ENCODE measurements around the gene TUFM.
A peak's percentile ranks its signal among the peaks of the same experiment; 100 is the strongest.
"Not testable (repeated sequence)": the region's sequence is repeated elsewhere in the genome, so short reads cannot be mapped to it uniquely, and the experiment has no call there.

The TUFM gene

GRCh38 chr16:28878083-28878926 lies 32.2 kb upstream of the TUFM start, which contains the start of gene ATP2A1:
Gene ATP2A1 (plus strand): TSS chr16:28878488. CDS start chr16:28878672, 184 bp downstream.
- peak within 1 kb of the TSS; percentile 35 for H3K27ac Mint-ChIP-seq

GRCh38 chr16:28877655-28878000 lies 31.5 kb upstream of the TUFM start:
- no peaks in the 10 kb centered on the region for H3K9me3 Mint-ChIP-seq
- peaks cover 6% of the 10 kb centered on the region for H3K4me1 Mint-ChIP-seq
- H3K4me3 Mint-ChIP-seq = no peak overlapping the region
- no peak overlapping the region for H3K27ac Mint-ChIP-seq
- H3K27me3 Mint-ChIP-seq = peaks cover 5% of the 10 kb centered on the region
- no peaks in the 10 kb centered on the region for H3K36me3 Mint-ChIP-seq

More at GRCh38 chr16:28878083-28878926, 32.2 kb upstream of the TUFM start, which contains the start of gene ATP2A1:
- Mint-ChIP-seq H3K4me3 (peak within 1 kb of the TSS; percentile 90), H3K4me1 (peaks cover 6% of the 10 kb centered on the region), H3K9me3 (no peaks in the 10 kb centered on the region), H3K36me3 (no peaks in the 10 kb centered on the region), H3K27me3 (peaks cover 5% of the 10 kb centered on the region)

DNA sequence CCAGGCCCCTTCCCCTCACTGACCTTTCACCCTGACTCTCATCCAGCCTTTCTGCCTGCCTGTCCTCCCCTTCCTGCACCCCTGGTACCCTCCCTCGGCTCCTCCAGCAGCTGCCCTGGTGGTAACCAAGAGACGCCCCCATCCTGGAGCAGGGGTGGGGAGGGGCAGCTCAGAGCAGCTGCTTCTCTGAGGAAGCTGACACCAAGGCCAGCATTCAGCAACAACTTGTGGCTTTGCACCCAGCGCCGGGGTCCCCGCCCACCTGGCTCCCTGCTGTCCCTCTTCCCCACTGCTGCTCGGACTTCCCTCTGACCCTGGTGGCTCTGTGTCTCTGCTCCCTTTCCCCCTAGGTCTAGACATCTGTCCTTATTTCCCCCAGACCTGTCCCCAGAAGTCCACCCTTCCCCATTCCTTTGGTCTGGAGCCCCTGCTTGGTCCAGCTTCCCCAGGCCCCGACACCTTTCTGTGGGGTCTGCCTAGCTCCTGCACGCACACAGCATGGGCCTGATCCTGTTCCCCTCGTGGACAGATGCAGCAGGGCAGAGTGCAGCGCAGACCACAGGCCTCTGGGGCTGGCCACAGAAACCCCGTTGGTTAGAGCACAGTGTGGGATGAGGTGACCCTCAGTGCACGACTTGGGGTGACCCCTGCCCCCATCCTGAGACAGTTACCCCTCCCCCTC lies 31.0 kb upstream of the TUFM start:
- H3K27ac Mint-ChIP-seq = no peak overlapping the region
- peaks cover 5% of the 10 kb centered on the region for H3K27me3 Mint-ChIP-seq
- no peak overlapping the region for H3K4me3 Mint-ChIP-seq
- peaks cover 6% of the 10 kb centered on the region for H3K4me1 Mint-ChIP-seq
- no peaks in the 10 kb centered on the region for H3K9me3 Mint-ChIP-seq
- H3K36me3 Mint-ChIP-seq = no peaks in the 10 kb centered on the region

GRCh38 chr16:28876019-28876659 lies 30.0 kb upstream of the TUFM start:
- H3K4me1 Mint-ChIP-seq = peaks cover 5% of the 10 kb centered on the region
- no peak overlapping the region for H3K27ac Mint-ChIP-seq
- H3K9me3 Mint-ChIP-seq = no peaks in the 10 kb centered on the region
- no peaks in the 10 kb centered on the region for H3K36me3 Mint-ChIP-seq
- H3K27me3 Mint-ChIP-seq = peaks cover 4% of the 10 kb centered on the region
- no peak overlapping the region for H3K4me3 Mint-ChIP-seq

- Mint-ChIP-seq H3K27ac (no peak overlapping the region), H3K4me3 (no peak overlapping the region)
Observed at GRCh38 chr16:28875134-28876018, 29.2 kb upstream of the TUFM start.

GRCh38 chr16:28874406-28874805 lies 28.3 kb upstream of the TUFM start:
- Mint-ChIP-seq H3K27me3 (no peaks in the 10 kb centered on the region), H3K27ac (no peak overlapping the region), H3K36me3 (no peaks in the 10 kb centered on the region), H3K4me3 (no peak overlapping the region), H3K9me3 (no peaks in the 10 kb centered on the region), H3K4me1 (no peaks in the 10 kb centered on the region)

More at GRCh38 chr16:28875134-28876018, 29.2 kb upstream of the TUFM start:
- Mint-ChIP-seq H3K4me1 (no peaks in the 10 kb centered on the region), H3K36me3 (no peaks in the 10 kb centered on the region), H3K27me3 (no peaks in the 10 kb centered on the region), H3K9me3 (no peaks in the 10 kb centered on the region)

DNA sequence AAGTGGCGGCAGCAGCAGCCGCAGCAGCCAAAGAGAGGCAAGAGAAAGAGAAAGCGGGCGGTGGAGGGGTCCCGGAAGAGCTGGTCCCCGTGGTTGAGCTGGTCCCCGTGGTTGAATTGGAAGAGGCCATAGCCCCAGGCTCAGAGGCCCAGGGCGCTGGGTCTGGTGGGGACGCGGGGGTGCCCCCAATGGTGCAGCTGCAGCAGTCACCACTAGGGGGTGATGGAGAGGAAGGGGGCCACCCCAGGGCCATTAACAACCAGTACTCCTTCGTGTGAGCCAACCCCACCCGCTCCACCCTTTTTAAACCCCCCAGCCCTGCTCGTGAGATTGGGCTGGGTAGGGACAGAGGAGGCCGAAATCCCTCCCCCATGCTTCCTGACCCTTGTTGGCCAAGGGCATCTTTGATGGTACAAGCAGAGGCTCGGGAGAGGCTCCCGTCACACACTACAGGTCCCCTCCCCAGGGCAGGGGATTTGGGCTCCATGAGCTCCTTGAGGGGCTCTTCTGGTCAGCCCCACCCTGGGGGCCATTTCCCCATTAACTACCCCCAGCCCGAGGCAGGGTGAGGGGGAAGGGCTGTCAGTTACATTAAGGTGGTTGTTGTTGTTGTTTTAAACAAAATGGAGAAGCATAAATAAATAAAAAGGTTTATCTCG lies 27.5 kb upstream of the TUFM start:
- Mint-ChIP-seq H3K9me3 (no peaks in the 10 kb centered on the region), H3K27me3 (no peaks in the 10 kb centered on the region), H3K4me3 (no peak overlapping the region), H3K36me3 (no peaks in the 10 kb centered on the region), H3K27ac (no peak overlapping the region), H3K4me1 (no peaks in the 10 kb centered on the region)

- no peaks in the 10 kb centered on the region for H3K9me3 Mint-ChIP-seq
- H3K4me3 Mint-ChIP-seq = no peak overlapping the region
- no peak overlapping the region for H3K27ac Mint-ChIP-seq
- no peaks in the 10 kb centered on the region for H3K4me1 Mint-ChIP-seq
- H3K27me3 Mint-ChIP-seq = no peaks in the 10 kb centered on the region
- no peaks in the 10 kb centered on the region for H3K36me3 Mint-ChIP-seq
Observed at GRCh38 chr16:28872952-28873351, 26.8 kb upstream of the TUFM start.

DNA sequence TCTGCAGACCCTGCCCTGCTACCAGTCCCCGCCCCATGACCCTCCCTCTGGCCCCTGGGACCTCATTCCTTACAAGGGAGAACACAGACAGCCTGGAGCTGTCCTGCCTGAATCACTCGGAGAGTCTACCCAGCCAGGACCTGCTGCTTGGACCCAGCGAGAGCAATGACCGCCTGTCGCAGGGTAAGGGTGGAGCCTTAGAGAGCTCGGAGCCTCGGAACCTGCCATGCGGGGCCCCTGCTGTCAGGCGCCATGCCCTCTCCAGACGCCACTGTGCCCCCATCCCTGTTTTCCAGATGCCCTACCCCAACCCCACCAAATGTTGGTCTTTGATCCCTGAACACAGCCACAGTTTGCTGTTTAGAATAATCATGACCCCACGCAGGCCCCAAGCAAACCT lies 23.1 kb upstream of the TUFM start:
- Mint-ChIP-seq H3K27ac (no peak overlapping the region), H3K9me3 (no peaks in the 10 kb centered on the region), H3K27me3 (no peaks in the 10 kb centered on the region), H3K4me3 (no peak overlapping the region), H3K36me3 (no peaks in the 10 kb centered on the region), H3K4me1 (peaks cover 10% of the 10 kb centered on the region)

DNA sequence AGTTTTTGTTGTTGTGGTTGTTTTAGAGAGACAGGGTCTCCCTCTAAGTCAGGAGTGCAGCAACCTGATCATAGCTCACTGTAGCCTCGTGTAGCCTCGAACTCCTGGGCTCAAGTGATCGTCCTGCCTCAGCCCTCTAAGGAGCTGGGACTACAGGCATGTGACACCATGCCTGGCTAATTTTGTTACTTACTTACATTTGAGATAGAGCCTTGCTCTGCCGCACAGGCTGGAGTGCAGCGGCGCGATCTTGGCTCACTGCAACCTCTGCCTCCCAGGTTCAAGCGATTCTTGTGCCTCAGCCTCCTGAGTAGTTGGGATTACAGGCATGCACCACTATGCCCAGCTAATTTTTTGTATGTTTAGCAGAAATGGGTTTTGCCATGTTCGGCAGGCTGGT lies 21.5 kb upstream of the TUFM start:
- not testable (repeated sequence) for H3K27me3 Mint-ChIP-seq, H3K9me3 Mint-ChIP-seq, H3K4me3 Mint-ChIP-seq, H3K36me3 Mint-ChIP-seq, H3K27ac Mint-ChIP-seq
- H3K4me1 Mint-ChIP-seq = peaks cover 14% of the 10 kb centered on the region

DNA sequence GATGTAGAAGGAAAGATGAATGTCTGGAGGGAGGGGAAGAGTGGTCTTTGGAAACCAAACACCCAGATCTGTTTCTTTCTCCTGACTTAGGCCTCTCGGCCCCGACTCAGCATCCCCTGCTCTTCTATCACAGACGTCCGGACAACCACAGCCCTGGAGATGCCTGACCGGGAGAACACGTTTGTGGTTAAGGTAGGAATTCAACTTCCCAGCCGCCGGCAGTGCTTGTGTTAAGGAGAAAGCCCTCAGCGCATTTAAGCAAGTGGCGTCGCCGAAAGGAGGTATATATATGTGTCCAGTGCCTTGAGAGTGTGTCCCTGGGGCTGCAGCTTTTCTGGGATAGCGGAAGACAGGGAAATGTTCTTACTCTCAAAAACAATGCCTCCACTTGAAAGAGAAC lies 21.1 kb upstream of the TUFM start:
- H3K27me3 Mint-ChIP-seq = no peaks in the 10 kb centered on the region
- no peak overlapping the region for H3K4me3 Mint-ChIP-seq
- H3K27ac Mint-ChIP-seq = no peak overlapping the region
- H3K4me1 Mint-ChIP-seq = peaks cover 14% of the 10 kb centered on the region
- no peaks in the 10 kb centered on the region for H3K9me3 Mint-ChIP-seq
- H3K36me3 Mint-ChIP-seq = peaks cover 1% of the 10 kb centered on the region

DNA sequence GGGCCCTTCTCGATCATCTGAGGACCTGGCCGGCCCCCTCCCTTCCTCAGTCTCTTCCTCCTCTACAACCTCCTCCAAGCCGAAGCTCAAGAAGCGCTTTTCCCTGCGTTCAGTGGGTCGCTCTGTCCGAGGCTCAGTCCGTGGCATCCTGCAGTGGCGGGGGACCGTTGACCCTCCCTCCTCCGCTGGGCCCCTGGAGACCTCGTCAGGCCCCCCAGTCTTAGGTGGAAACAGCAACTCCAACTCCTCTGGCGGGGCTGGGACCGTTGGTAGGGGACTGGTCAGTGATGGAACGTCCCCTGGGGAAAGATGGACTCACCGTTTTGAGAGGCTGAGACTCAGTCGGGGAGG lies 20.3 kb upstream of the TUFM start:
- Mint-ChIP-seq H3K36me3 (peaks cover 1% of the 10 kb centered on the region), H3K4me1 (peaks cover 18% of the 10 kb centered on the region), H3K4me3 (no peak overlapping the region), H3K27me3 (no peaks in the 10 kb centered on the region), H3K27ac (no peak overlapping the region), H3K9me3 (no peaks in the 10 kb centered on the region)

GRCh38 chr16:28865722-28866453 lies 19.7 kb upstream of the TUFM start:
- peaks cover 18% of the 10 kb centered on the region for H3K4me1 Mint-ChIP-seq
- H3K9me3 Mint-ChIP-seq = no peaks in the 10 kb centered on the region
- H3K36me3 Mint-ChIP-seq = peaks cover 1% of the 10 kb centered on the region
- no peak overlapping the region for H3K4me3 Mint-ChIP-seq
- H3K27ac Mint-ChIP-seq = peak overlapping the region; percentile 77
- H3K27me3 Mint-ChIP-seq = no peaks in the 10 kb centered on the region

- Mint-ChIP-seq H3K4me1 (peaks cover 18% of the 10 kb centered on the region), H3K9me3 (no peaks in the 10 kb centered on the region), H3K27me3 (no peaks in the 10 kb centered on the region), H3K27ac (peak overlapping the region; percentile 74), H3K36me3 (peaks cover 1% of the 10 kb centered on the region), H3K4me3 (peak overlapping the region; percentile 98)
Observed at GRCh38 chr16:28865001-28865688, 19.0 kb upstream of the TUFM start.
